ENCODE results near the gene LMBR1.
"Not testable (repeated sequence)": the region's sequence is repeated elsewhere in the genome, so short reads cannot be mapped to it uniquely, and the experiment has no call there.

LMBR1 gene

GRCh38 chr7:156702399-156702798 is 190.6 kb downstream of the LMBR1 start:
- Histone ChIP-seq H3K4me1 (ENCODE audit: insufficient read depth, low read length) (no peaks in the 10 kb centered on the region), H3K9ac (ENCODE audit: low read depth, low read length) (no peak overlapping the region), H3K36me3 (ENCODE audit: insufficient read depth, low read depth, low read length) (peaks cover 4% of the 10 kb centered on the region; the same call in 1 of the 2 replicates), H3K27me3 (ENCODE audit: insufficient read depth, low read length) (no peaks in the 10 kb centered on the region), H3K4me3 (ENCODE audit: low read length) (no peak overlapping the region), H3K9me3 (ENCODE audit: insufficient read depth, low read depth, low read length) (peaks cover 13% of the 10 kb centered on the region), H3K27ac (ENCODE audit: low read length) (no peak overlapping the region)

- H3K9me3 ChIP-seq (ENCODE audit: insufficient read depth, low read depth, low read length): peaks cover 16% of the 10 kb centered on the region
- not testable (repeated sequence) for H3K9ac ChIP-seq (ENCODE audit: low read depth, low read length); H3K4me1 ChIP-seq (ENCODE audit: insufficient read depth, low read length); H3K36me3 ChIP-seq (ENCODE audit: insufficient read depth, low read depth, low read length); H3K27ac ChIP-seq (ENCODE audit: low read length); H3K4me3 ChIP-seq (ENCODE audit: low read length); H3K27me3 ChIP-seq (ENCODE audit: insufficient read depth, low read length)
Measured at GRCh38 chr7:156701787-156702186, 191.2 kb downstream of the LMBR1 start.

- not testable (repeated sequence) for H3K27ac ChIP-seq (ENCODE audit: low read length); H3K9ac ChIP-seq (ENCODE audit: low read depth, low read length); H3K4me1 ChIP-seq (ENCODE audit: insufficient read depth, low read length); H3K36me3 ChIP-seq (ENCODE audit: insufficient read depth, low read depth, low read length); H3K4me3 ChIP-seq (ENCODE audit: low read length); H3K27me3 ChIP-seq (ENCODE audit: insufficient read depth, low read length)
- peaks cover 16% of the 10 kb centered on the region for H3K9me3 ChIP-seq (ENCODE audit: insufficient read depth, low read depth, low read length)
Measured at GRCh38 chr7:156698512-156698911, 194.5 kb downstream of the LMBR1 start.

- H3K4me1 ChIP-seq (ENCODE audit: insufficient read depth, low read length); H3K27me3 ChIP-seq (ENCODE audit: insufficient read depth, low read length); H3K36me3 ChIP-seq (ENCODE audit: insufficient read depth, low read depth, low read length); H3K9ac ChIP-seq (ENCODE audit: low read depth, low read length); H3K27ac ChIP-seq (ENCODE audit: low read length); H3K4me3 ChIP-seq (ENCODE audit: low read length): not testable (repeated sequence)
- H3K9me3 ChIP-seq (ENCODE audit: insufficient read depth, low read depth, low read length): peaks cover 16% of the 10 kb centered on the region
Measured at GRCh38 chr7:156697283-156697682, 195.7 kb downstream of the LMBR1 start.

GRCh38 chr7:156693627-156694026 is 199.4 kb downstream of the LMBR1 start:
- Histone ChIP-seq H3K27ac (ENCODE audit: low read length) (no peak overlapping the region), H3K36me3 (ENCODE audit: insufficient read depth, low read depth, low read length) (no peaks in the 10 kb centered on the region), H3K9ac (ENCODE audit: low read depth, low read length) (no peak overlapping the region), H3K4me1 (ENCODE audit: insufficient read depth, low read length) (no peaks in the 10 kb centered on the region), H3K9me3 (ENCODE audit: insufficient read depth, low read depth, low read length) (peaks cover 14% of the 10 kb centered on the region), H3K4me3 (ENCODE audit: low read length) (no peak overlapping the region), H3K27me3 (ENCODE audit: insufficient read depth, low read length) (no peaks in the 10 kb centered on the region)

GRCh38 chr7:156692849-156693248 is 200.1 kb downstream of the LMBR1 start:
- peaks cover 8% of the 10 kb centered on the region for H3K9me3 ChIP-seq (ENCODE audit: insufficient read depth, low read depth, low read length)
- no peaks in the 10 kb centered on the region for H3K27me3 ChIP-seq (ENCODE audit: insufficient read depth, low read length)
- no peak overlapping the region for H3K4me3 ChIP-seq (ENCODE audit: low read length)
- no peaks in the 10 kb centered on the region for H3K4me1 ChIP-seq (ENCODE audit: insufficient read depth, low read length)
- H3K27ac ChIP-seq (ENCODE audit: low read length): no peak overlapping the region
- H3K9ac ChIP-seq (ENCODE audit: low read depth, low read length): no peak overlapping the region
- no peaks in the 10 kb centered on the region for H3K36me3 ChIP-seq (ENCODE audit: insufficient read depth, low read depth, low read length)

- H3K9ac ChIP-seq (ENCODE audit: low read depth, low read length): no peak overlapping the region
- no peaks in the 10 kb centered on the region for H3K4me1 ChIP-seq (ENCODE audit: insufficient read depth, low read length)
- no peaks in the 10 kb centered on the region for H3K27me3 ChIP-seq (ENCODE audit: insufficient read depth, low read length)
Measured at GRCh38 chr7:156691764-156692163, 201.2 kb downstream of the LMBR1 start.

GRCh38 chr7:156684661-156685060 is 208.3 kb downstream of the LMBR1 start:
- Histone ChIP-seq H3K9me3 (ENCODE audit: insufficient read depth, low read depth, low read length) (no peaks in the 10 kb centered on the region), H3K27ac (ENCODE audit: low read length) (no peak overlapping the region), H3K9ac (ENCODE audit: low read depth, low read length) (no peak overlapping the region), H3K36me3 (ENCODE audit: insufficient read depth, low read depth, low read length) (peaks cover 37% of the 10 kb centered on the region), H3K4me3 (ENCODE audit: low read length) (no peak overlapping the region), H3K27me3 (ENCODE audit: insufficient read depth, low read length) (no peaks in the 10 kb centered on the region), H3K4me1 (ENCODE audit: insufficient read depth, low read length) (no peaks in the 10 kb centered on the region)

More at GRCh38 chr7:156691764-156692163, 201.2 kb downstream of the LMBR1 start:
- Histone ChIP-seq H3K4me3 (ENCODE audit: low read length) (no peak overlapping the region), H3K36me3 (ENCODE audit: insufficient read depth, low read depth, low read length) (no peaks in the 10 kb centered on the region), H3K9me3 (ENCODE audit: insufficient read depth, low read depth, low read length) (no peaks in the 10 kb centered on the region; the same call in 1 of the 2 replicates), H3K27ac (ENCODE audit: low read length) (no peak overlapping the region)

- H3K4me3 ChIP-seq (ENCODE audit: low read length): no peak overlapping the region
- H3K9ac ChIP-seq (ENCODE audit: low read depth, low read length): no peak overlapping the region
- H3K9me3 ChIP-seq (ENCODE audit: insufficient read depth, low read depth, low read length): no peaks in the 10 kb centered on the region
- no peaks in the 10 kb centered on the region for H3K4me1 ChIP-seq (ENCODE audit: insufficient read depth, low read length)
- no peaks in the 10 kb centered on the region for H3K27me3 ChIP-seq (ENCODE audit: insufficient read depth, low read length)
- H3K36me3 ChIP-seq (ENCODE audit: insufficient read depth, low read depth, low read length): peaks cover 40% of the 10 kb centered on the region
- H3K27ac ChIP-seq (ENCODE audit: low read length): no peak overlapping the region
Measured at GRCh38 chr7:156684251-156684650, 208.7 kb downstream of the LMBR1 start.

GRCh38 chr7:156682928-156683327 is 210.1 kb downstream of the LMBR1 start:
- no peaks in the 10 kb centered on the region for H3K9me3 ChIP-seq (ENCODE audit: insufficient read depth, low read depth, low read length)
- no peaks in the 10 kb centered on the region for H3K27me3 ChIP-seq (ENCODE audit: insufficient read depth, low read length)
- no peak overlapping the region for H3K27ac ChIP-seq (ENCODE audit: low read length)
- H3K36me3 ChIP-seq (ENCODE audit: insufficient read depth, low read depth, low read length): peaks cover 51% of the 10 kb centered on the region
- H3K4me1 ChIP-seq (ENCODE audit: insufficient read depth, low read length): no peaks in the 10 kb centered on the region
- H3K4me3 ChIP-seq (ENCODE audit: low read length): no peak overlapping the region
- H3K9ac ChIP-seq (ENCODE audit: low read depth, low read length): no peak overlapping the region

GRCh38 chr7:156680281-156680680 is 212.7 kb downstream of the LMBR1 start:
- Histone ChIP-seq H3K27me3 (ENCODE audit: insufficient read depth, low read length) (no peaks in the 10 kb centered on the region), H3K4me3 (ENCODE audit: low read length) (no peak overlapping the region), H3K36me3 (ENCODE audit: insufficient read depth, low read depth, low read length) (peaks cover 54% of the 10 kb centered on the region), H3K9me3 (ENCODE audit: insufficient read depth, low read depth, low read length) (no peaks in the 10 kb centered on the region), H3K27ac (ENCODE audit: low read length) (no peak overlapping the region), H3K9ac (ENCODE audit: low read depth, low read length) (no peak overlapping the region), H3K4me1 (ENCODE audit: insufficient read depth, low read length) (no peaks in the 10 kb centered on the region)

- Histone ChIP-seq H3K27me3 (ENCODE audit: insufficient read depth, low read length) (no peaks in the 10 kb centered on the region), H3K9ac (ENCODE audit: low read depth, low read length) (no peak overlapping the region), H3K27ac (ENCODE audit: low read length) (no peak overlapping the region), H3K4me1 (ENCODE audit: insufficient read depth, low read length) (peaks cover 4% of the 10 kb centered on the region; the same call in 1 of the 2 replicates), H3K9me3 (ENCODE audit: insufficient read depth, low read depth, low read length) (no peaks in the 10 kb centered on the region), H3K4me3 (ENCODE audit: low read length) (no peak overlapping the region), H3K36me3 (ENCODE audit: insufficient read depth, low read depth, low read length) (peaks cover 38% of the 10 kb centered on the region)
Measured at GRCh38 chr7:156677374-156678054, 215.5 kb downstream of the LMBR1 start.

Data from iPS-20b (cell line).